GM03348 (cell line): ENCODE results near the gene TAPT1.
A peak's percentile ranks its signal among the peaks of the same experiment; 100 is the strongest.
"Not testable (repeated sequence)": the region's sequence is repeated elsewhere in the genome, so short reads cannot be mapped to it uniquely, and the experiment has no call there.

ENCODE experiments used
- DNase-seq: peaks from one replicate; pipeline ENCODE4 v3.0.0; 2012; ENCODE audit warnings: low spot score

The TAPT1 gene

DNA sequence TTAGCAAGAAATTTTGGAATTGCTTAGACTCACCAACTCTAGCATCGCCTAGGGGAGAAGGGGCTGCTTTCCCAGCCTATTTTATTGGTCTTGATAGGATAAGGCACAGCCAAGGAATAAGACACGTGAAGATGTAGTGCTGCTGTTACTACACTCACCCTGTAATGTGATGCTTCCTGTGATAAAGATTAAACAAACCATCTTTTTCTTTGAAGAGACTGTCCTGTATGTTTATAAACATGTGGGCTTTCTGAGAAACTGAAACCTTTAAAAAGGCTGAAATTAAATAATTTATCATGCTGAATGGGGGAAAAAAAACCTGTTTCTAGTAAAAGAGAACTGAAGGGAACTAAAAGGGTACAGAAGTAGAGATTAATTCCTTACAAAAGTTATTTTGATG lies 13.2 kb downstream of the TAPT1 start:
- no peak for DNase-seq

- no peak for DNase-seq
These were observed 14.0 kb downstream of the TAPT1 start for GRCh38 chr4:16212138-16212782.

GRCh38 chr4:16207409-16207808 lies 18.9 kb downstream of the TAPT1 start:
- DNase-seq = no peak

DNA sequence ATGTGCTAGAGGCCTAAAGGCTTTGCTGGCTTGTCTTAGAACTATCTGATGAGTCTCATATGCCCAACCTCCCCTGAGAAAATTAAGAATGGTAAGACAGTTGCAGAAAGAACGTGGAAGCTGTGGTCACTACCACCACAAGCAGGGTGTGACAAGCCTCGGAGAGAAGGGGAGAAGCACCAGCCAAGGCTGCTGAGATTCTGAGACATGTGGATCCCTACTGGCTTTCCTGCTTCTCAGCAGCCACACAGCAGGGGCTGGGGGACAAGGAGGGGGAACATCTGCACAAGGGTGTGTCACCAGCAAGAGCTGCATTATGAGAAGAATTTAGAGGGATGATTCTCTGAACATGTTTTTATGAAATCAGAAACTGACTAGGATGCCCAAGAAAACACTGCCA lies 19.4 kb downstream of the TAPT1 start:
- peak; percentile 9 for DNase-seq

- no peak for DNase-seq
These were observed 20.0 kb downstream of the TAPT1 start for GRCh38 chr4:16206301-16206700.

- peak; percentile 41 for DNase-seq
These were observed 20.7 kb downstream of the TAPT1 start for GRCh38 chr4:16205298-16206164.

- no peak for DNase-seq
These were observed 21.8 kb downstream of the TAPT1 start for GRCh38 chr4:16204505-16204904.

GRCh38 chr4:16203083-16203482 lies 23.2 kb downstream of the TAPT1 start:
- no peak for DNase-seq

DNA sequence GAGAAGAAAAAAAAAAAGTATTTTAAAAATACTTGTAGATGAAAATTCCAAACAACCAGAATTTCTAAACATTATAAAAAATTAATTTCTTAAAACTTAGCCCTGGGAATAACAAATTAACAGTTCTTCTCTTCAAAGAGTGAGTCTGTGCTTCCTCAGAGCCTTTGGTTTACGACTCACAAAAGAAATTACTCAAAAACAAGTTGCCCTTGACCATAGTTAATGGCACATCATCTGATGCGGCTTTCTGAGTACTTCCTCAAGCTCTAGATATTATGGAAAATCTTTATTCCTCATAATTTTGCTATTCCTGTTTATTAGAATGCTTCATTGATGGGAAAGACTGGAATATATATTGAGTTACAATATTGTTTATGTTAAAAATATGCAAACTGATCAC lies 23.7 kb downstream of the TAPT1 start:
- DNase-seq = no peak

- DNase-seq = peak; percentile 20
These were observed 27.2 kb downstream of the TAPT1 start for GRCh38 chr4:16199093-16199492.

DNA sequence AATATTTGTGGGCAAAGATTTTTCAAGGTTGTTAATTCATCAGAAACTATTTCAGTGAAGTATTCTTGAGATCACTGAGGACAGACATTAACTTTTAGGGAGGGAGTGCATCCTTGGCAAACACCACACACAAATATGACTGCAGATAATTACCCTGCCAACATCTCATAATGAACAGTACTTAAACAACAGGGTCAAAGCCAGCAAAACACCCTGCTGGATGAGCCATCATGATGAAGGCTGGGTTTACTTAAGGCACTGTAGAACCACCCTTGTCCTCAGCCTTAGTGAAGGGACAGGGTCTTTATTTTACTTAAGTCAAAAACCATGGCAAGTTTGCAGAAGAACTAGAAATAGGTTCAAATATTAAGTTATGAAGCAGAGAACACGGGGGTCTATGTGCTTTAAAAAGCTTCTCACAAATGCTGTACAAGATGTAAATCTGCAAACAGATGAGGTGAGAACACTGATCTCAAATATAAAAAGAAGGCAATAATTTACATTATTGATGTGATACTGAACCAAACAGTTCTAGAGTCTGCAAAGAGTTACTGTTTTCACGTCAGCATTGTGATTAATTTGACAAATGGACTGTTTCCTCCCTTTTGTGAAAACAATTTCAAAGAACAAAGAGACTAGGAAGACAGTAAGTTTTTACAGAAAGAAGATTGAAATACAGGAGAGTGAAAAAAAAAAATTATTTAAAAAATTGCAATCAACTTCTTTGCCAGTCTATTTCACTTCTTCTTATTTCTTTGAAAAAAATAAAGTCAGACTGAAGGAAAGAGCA lies 28.2 kb downstream of the TAPT1 start:
- DNase-seq = no peak

DNA sequence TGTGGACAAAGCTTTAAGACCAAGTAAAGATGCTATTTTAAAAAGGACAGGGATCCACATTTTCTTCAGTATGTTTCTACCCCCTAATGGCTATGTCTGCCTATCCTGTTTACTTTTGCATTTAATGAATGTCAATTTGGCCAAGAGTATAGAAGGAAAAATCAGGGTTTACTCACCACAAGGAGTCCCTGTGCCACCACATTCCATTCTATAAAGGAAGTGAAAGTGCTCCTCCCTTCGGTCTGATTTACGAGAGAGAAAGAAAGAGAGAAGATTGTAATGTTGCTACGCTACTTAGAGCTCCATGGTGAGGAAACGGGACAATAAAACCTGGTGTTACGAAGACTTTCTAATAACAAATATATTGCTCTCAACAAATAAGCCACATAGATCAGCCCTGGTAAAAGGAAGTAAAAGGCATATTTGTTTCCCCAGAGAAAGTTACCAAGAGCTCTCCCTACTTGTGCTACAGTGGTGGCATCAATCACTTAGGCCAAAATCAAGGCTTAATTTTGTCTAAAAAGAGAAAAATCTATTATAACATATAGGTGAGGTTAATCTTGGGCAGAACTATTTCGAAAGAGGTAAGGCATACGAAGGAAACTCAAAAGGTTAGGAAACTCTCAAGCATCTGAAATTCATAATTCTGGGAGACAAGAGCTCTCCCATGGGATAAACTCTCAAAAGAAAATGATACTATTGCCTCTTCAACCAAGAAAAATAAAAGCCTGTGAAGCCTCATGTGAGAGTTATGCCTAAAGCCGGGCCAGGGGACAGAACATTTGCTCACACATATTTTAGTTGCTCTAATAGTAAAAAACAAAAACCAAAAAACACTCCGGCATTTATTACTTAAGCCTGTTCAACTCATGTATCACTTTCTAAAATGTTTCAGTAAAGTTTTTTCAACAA lies 29.5 kb downstream of the TAPT1 start:
- DNase-seq = peak; percentile 68

GRCh38 chr4:16195209-16195608 lies 31.1 kb downstream of the TAPT1 start:
- DNase-seq = no peak

- not testable (repeated sequence) for DNase-seq
These were observed 31.5 kb downstream of the TAPT1 start for GRCh38 chr4:16194798-16195197.

GRCh38 chr4:16194214-16194613 lies 32.1 kb downstream of the TAPT1 start:
- DNase-seq = peak; percentile 33

DNA sequence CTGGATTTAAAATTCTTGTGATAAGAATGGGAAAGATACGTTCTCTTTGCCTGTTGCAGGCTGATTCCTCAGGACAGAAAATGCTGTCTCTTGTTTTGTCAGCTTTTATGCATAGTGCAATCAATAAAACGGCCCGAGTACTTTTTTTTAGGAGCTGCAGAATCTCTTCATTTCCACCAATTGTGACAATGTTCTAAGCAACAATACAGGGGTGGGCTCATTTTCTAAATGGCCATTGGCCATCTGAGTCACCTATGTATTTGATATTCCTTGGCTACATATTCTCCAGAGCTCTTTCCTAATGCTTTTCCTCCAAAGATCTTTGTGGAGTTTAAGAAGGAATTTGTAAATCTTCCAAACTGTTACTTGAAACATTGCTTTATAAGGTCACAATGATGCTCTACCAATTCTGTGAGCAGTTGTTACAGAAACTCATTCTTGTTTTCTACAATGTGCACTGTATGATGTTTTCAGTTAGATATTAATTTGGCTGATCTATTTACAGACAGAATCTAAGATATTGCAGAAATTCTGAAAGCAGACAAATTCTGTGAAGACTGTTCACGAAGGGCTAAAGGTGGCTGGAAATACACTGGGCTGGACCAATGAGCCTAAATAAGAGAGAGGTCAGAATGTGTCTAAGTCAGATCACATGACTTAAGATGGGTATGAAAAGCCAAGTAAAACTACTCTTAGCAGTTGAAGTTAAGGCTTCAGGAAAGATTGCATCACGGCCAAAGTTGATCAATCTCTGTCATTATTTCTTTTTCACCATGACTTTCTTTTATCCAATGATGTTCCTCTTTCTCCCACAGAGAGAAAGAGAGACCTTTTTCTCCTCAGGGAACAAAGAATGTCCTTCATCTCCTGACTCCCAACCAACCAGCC lies 33.4 kb downstream of the TAPT1 start:
- no peak for DNase-seq

DNA sequence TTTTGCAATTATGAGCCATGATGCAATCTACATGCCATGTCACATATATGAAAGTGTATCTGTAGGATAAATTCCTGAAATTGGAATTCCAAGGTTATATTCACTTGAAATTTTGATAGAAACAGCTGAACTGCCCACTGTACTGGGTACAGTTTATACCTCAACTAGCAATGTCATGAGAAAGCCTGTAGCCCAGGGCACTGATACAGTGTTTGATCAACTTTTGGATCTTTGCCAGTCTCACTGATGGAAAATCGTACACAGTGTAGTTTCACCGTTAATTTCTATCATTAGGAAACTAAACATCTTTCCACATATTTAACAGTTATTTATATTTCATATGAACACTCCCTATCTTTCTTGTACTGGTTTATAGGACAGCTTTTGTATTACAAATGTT lies 34.2 kb downstream of the TAPT1 start:
- DNase-seq = no peak

GRCh38 chr4:16187455-16187854 lies 38.8 kb downstream of the TAPT1 start:
- no peak for DNase-seq

DNA sequence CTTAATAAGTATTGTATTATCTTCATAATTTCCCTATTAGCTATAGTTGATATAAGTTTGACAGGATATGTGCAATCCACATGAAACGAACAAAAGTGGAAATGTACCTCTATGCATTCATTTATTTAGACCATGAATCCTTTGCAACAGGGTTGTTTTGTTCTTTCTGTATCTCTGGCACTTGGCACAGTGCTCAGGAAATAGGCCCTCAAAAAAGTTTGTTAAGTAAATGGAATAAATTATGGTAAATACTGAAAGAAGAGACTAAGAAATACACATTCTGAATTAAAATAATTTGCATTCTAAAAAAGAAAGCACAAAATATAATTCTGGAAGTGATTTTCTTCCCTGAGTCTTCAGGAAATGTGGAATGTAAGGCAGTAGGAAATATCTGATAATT lies 39.3 kb downstream of the TAPT1 start:
- no peak for DNase-seq

- DNase-seq = no peak
These were observed 42.7 kb downstream of the TAPT1 start for GRCh38 chr4:16183604-16184003.

DNA sequence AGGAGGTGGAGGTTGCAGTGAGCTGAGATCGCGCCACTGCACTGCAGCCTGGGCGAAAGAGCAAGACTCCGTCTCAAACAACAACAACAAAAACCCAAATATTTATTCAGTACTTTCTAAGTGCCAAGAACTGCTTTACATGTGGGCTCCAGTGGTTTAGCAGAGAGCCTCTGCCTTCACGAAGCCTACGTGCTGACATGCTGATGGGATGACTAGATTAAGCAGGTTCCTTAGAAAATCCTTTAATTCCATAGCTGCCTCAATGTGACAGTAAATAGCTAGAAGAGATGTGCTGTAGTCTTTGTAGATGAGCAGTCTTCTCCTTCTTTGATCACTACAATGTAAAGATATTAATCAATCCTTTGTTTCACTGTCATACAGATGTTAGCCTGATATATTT lies 49.6 kb downstream of the TAPT1 start:
- DNase-seq = no peak
